ENCODE data around the gene MED10. TPM values are rescaled to one million over a fixed set of nuclear protein-coding genes. Genes with fewer than 3 reads are reported as not detected.

The MED10 gene
- 16.8 and 19.7 TPM in 2 replicates for total RNA-seq
- 75.5 and 83.5 TPM in 2 replicates for polyA plus RNA-seq

- Histone ChIP-seq H3K36me3 (replicated peaks; ENCODE audit: insufficient read depth, low read depth) (peaks cover 5% of the 10 kb centered on the region), H3K4me3 (peak within 1 kb of the TSS; percentile 86), H3K79me2 (peaks cover 38% of the 10 kb centered on the region), H4K20me1 (ENCODE audit: insufficient read depth, poor library complexity, severe bottlenecking) (peaks cover 18% of the 10 kb centered on the region), H3K9me2 (replicated peaks; ENCODE audit: insufficient read depth) (no peaks in the 10 kb centered on the region), H3K4me2 (peak within 1 kb of the TSS; percentile 88), H2AFZ (peak within 1 kb of the TSS; percentile 77), H3K4me1 (ENCODE audit: insufficient read depth) (peaks cover 8% of the 10 kb centered on the region), H3K9me3 (ENCODE audit: low read depth) (no peaks in the 10 kb centered on the region), H3K27me3 (no peaks in the 10 kb centered on the region), H3K27ac (peak within 1 kb of the TSS; percentile 91)
- under 1% methylated on average over 45 of the region's 60 CpGs for WGBS (ENCODE audit: low lambda C conversion rate, missing lambda C conversion rate)
- no peak for TF ChIP-seq CTCF (IDR thresholded peaks at IDR 0.05; ENCODE audit: poor library complexity)
- peak; percentile 96 for DNase-seq (ENCODE audit: low spot score)
These were observed at the start of gene MED10 for GRCh38 chr5:6377905-6378765. MED10 (minus strand) TSS chr5:6378547; CDS start chr5:6378483, 64 bp downstream.

GRCh38 chr5:6427694-6428093 lies 49.3 kb upstream of the MED10 start:
- TF ChIP-seq CTCF (IDR thresholded peaks at IDR 0.05; ENCODE audit: poor library complexity) (no peak), EZH2phosphoT487 (IDR thresholded peaks at IDR 0.05; ENCODE audit: low read depth, severe bottlenecking, unreplicated experiment) (no peak), EZH2 (IDR thresholded peaks at IDR 0.05; ENCODE audit: borderline replicate concordance) (no peak)
- Histone ChIP-seq H3K36me3 (replicated peaks; ENCODE audit: insufficient read depth, low read depth) (no peaks in the 10 kb centered on the region), H3K27me3 (peaks cover 10% of the 10 kb centered on the region), H4K20me1 (ENCODE audit: insufficient read depth, poor library complexity, severe bottlenecking) (no peaks in the 10 kb centered on the region), H3K27ac (no peak overlapping the region), H2AFZ (no peak overlapping the region), H3K9me2 (replicated peaks; ENCODE audit: insufficient read depth) (no peaks in the 10 kb centered on the region), H3K4me2 (no peak overlapping the region), H3K4me1 (ENCODE audit: insufficient read depth) (no peaks in the 10 kb centered on the region), H3K9me3 (ENCODE audit: low read depth) (no peaks in the 10 kb centered on the region), H3K79me2 (no peaks in the 10 kb centered on the region), H3K4me3 (no peak overlapping the region)
- DNase-seq (ENCODE audit: low spot score), result no peak
- 82% methylated on average over 4 of the region's 4 CpGs for WGBS (ENCODE audit: low lambda C conversion rate, missing lambda C conversion rate)

GRCh38 chr5:6424700-6425099 lies 46.4 kb upstream of the MED10 start:
- Histone ChIP-seq H3K4me2 (no peak overlapping the region), H3K4me1 (ENCODE audit: insufficient read depth) (no peaks in the 10 kb centered on the region), H3K36me3 (replicated peaks; ENCODE audit: insufficient read depth, low read depth) (no peaks in the 10 kb centered on the region), H3K27me3 (peaks cover 8% of the 10 kb centered on the region), H3K4me3 (no peak overlapping the region), H4K20me1 (ENCODE audit: insufficient read depth, poor library complexity, severe bottlenecking) (no peaks in the 10 kb centered on the region), H2AFZ (no peak overlapping the region), H3K9me3 (ENCODE audit: low read depth) (no peaks in the 10 kb centered on the region), H3K27ac (no peak overlapping the region), H3K79me2 (no peaks in the 10 kb centered on the region), H3K9me2 (replicated peaks; ENCODE audit: insufficient read depth) (no peaks in the 10 kb centered on the region)
- DNase-seq (ENCODE audit: low spot score), result no peak
- TF ChIP-seq CTCF (IDR thresholded peaks at IDR 0.05; ENCODE audit: poor library complexity) (no peak), EZH2 (IDR thresholded peaks at IDR 0.05; ENCODE audit: borderline replicate concordance) (no peak), EZH2phosphoT487 (IDR thresholded peaks at IDR 0.05; ENCODE audit: low read depth, severe bottlenecking, unreplicated experiment) (no peak)

All from hepatocyte (in vitro differentiated cells).